DOHH2 (cell line): Measurements from ENCODE around the gene ANXA7.

Source experiments
- H3F3A ChIP-seq: fragments of 200-600 bp; sonication (generic), shearing (Covaris generic); 2 replicates; pipeline ENCODE4 v1.6.0; 2016; ENCODE audit warnings: antibody characterized with exemption, mild to moderate bottlenecking; ENCODE audit not compliant: control insufficient read depth, insufficient read depth
- H3K27ac ChIP-seq: fragments of 200-600 bp; sonication (generic); 2 replicates; pipeline ENCODE4 v1.5.1; 2014; ENCODE audit warnings: low read depth, mild to moderate bottlenecking, low read length, moderate library complexity
- H3K27me3 ChIP-seq: fragments of 200-600 bp; sonication (generic); 2 replicates; pipeline ENCODE4 v1.6.1; 2014; ENCODE audit warnings: mild to moderate bottlenecking, low read length, mixed read lengths; ENCODE audit not compliant: control insufficient read depth
- H3K36me3 ChIP-seq: fragments of 200-600 bp; sonication (generic); 2 replicates; pipeline ENCODE4 v1.6.1; 2014; ENCODE audit warnings: mild to moderate bottlenecking, low read length, moderate library complexity, mixed read lengths; ENCODE audit not compliant: control insufficient read depth
- H3K4me1 ChIP-seq: fragments of 200-600 bp; sonication (generic); 2 replicates; pipeline ENCODE4 v1.6.1; 2014; ENCODE audit warnings: mild to moderate bottlenecking, low read length, mixed read lengths; ENCODE audit not compliant: control insufficient read depth
- H3K4me2 ChIP-seq: fragments of 200-600 bp; sonication (generic); 2 replicates; pipeline ENCODE4 v1.6.0; 2014; ENCODE audit warnings: mild to moderate bottlenecking, low read length, moderate library complexity
- H3K4me3 ChIP-seq: fragments of 200-600 bp; sonication (generic); 2 replicates; pipeline ENCODE4 v1.5.1; 2014; ENCODE audit warnings: mild to moderate bottlenecking, low read length, mixed read lengths
- H3K79me2 ChIP-seq: fragments of 200-600 bp; sonication (generic); 2 replicates; pipeline ENCODE4 v1.6.1; 2014; ENCODE audit warnings: mild to moderate bottlenecking, low read length, mixed read lengths; ENCODE audit not compliant: control insufficient read depth
- H3K9me2 ChIP-seq: fragments of 200-600 bp; sonication (generic); replicated peaks from 2 replicates; pipeline ENCODE4 v1.6.1; 2014; ENCODE audit warnings: mild to moderate bottlenecking, low read length, mixed read lengths; ENCODE audit not compliant: control insufficient read depth
- H3K9me3 ChIP-seq: fragments of 200-600 bp; sonication (generic); 2 replicates; pipeline ENCODE4 v1.6.1; 2014; ENCODE audit warnings: antibody characterized with exemption, low read length, mixed read lengths; ENCODE audit not compliant: control insufficient read depth, insufficient read depth
- H4K20me1 ChIP-seq: fragments of 200-600 bp; sonication (generic); 2 replicates; pipeline ENCODE4 v1.6.0; 2014; ENCODE audit warnings: low read depth, mild to moderate bottlenecking, antibody characterized with exemption, low read length, moderate library complexity; ENCODE audit not compliant: control insufficient read depth, insufficient read depth
- CTCF ChIP-seq: fragments of 200-600 bp; sonication (generic); IDR thresholded peaks from one replicate; pipeline ENCODE4 v1.5.1; 2014; ENCODE audit warnings: antibody characterized with exemption, mild to moderate bottlenecking, low read depth, low read length; ENCODE audit not compliant: poor library complexity, severe bottlenecking
- EZH2phosphoT487 ChIP-seq: fragments of 200-600 bp; sonication (generic); IDR thresholded peaks from 2 replicates; pipeline ENCODE4 v1.6.1; 2017; ENCODE audit warnings: borderline replicate concordance, mild to moderate bottlenecking, antibody characterized with exemption, low read length, moderate library complexity, mixed read lengths

ANXA7 gene

GRCh38 chr10:73406846-73407245, 7.0 kb downstream of the ANXA7 start:
- peaks cover 7% of the 10 kb centered on the region for H3K4me1 ChIP-seq
- TF ChIP-seq CTCF: no peak
- TF ChIP-seq EZH2phosphoT487: no peak
- H4K20me1 ChIP-seq: no peaks in the 10 kb centered on the region
- H3F3A ChIP-seq: no peaks in the 10 kb centered on the region
- no peaks in the 10 kb centered on the region for H3K9me2 ChIP-seq
- H3K9me3 ChIP-seq: no peaks in the 10 kb centered on the region
- peaks cover 88% of the 10 kb centered on the region for H3K79me2 ChIP-seq
- H3K27ac ChIP-seq: no peak overlapping the region
- H3K27me3 ChIP-seq: no peaks in the 10 kb centered on the region
- H3K4me2 ChIP-seq: no peak overlapping the region
- peaks cover 7% of the 10 kb centered on the region; the same call in 1 of the 2 replicates for H3K36me3 ChIP-seq
- H3K4me3 ChIP-seq: no peak overlapping the region

GRCh38 chr10:73405556-73405955, 8.3 kb downstream of the ANXA7 start:
- H3K27ac ChIP-seq: no peak overlapping the region
- no peaks in the 10 kb centered on the region for H3K9me2 ChIP-seq
- H3K79me2 ChIP-seq: peaks cover 77% of the 10 kb centered on the region
- H3K4me1 ChIP-seq: peaks cover 7% of the 10 kb centered on the region
- H4K20me1 ChIP-seq: no peaks in the 10 kb centered on the region
- peaks cover 7% of the 10 kb centered on the region; the same call in 1 of the 2 replicates for H3K36me3 ChIP-seq
- H3K27me3 ChIP-seq: no peaks in the 10 kb centered on the region
- H3K4me2 ChIP-seq: no peak overlapping the region; the same call in 1 of the 2 replicates
- H3F3A ChIP-seq: no peaks in the 10 kb centered on the region
- TF ChIP-seq CTCF (no peak), EZH2phosphoT487 (no peak)
- H3K4me3 ChIP-seq: no peak overlapping the region
- H3K9me3 ChIP-seq: no peaks in the 10 kb centered on the region

- Histone ChIP-seq H3K79me2 (peaks cover 73% of the 10 kb centered on the region), H3K9me2 (no peaks in the 10 kb centered on the region), H3K9me3 (no peaks in the 10 kb centered on the region), H3K27ac (no peak overlapping the region), H3K4me1 (peaks cover 7% of the 10 kb centered on the region), H3K36me3 (peaks cover 11% of the 10 kb centered on the region; the same call in 1 of the 2 replicates), H3K4me2 (no peak overlapping the region), H3F3A (no peaks in the 10 kb centered on the region), H3K4me3 (no peak overlapping the region), H4K20me1 (no peaks in the 10 kb centered on the region), H3K27me3 (no peaks in the 10 kb centered on the region)
- TF ChIP-seq CTCF: no peak
- no peak for TF ChIP-seq EZH2phosphoT487
Measured at GRCh38 chr10:73404690-73405089, 9.2 kb downstream of the ANXA7 start.

GRCh38 chr10:73401636-73402035, 12.2 kb downstream of the ANXA7 start:
- no peaks in the 10 kb centered on the region for H3K9me3 ChIP-seq
- no peaks in the 10 kb centered on the region for H3K9me2 ChIP-seq
- H3K4me3 ChIP-seq: no peak overlapping the region
- H3K27ac ChIP-seq: no peak overlapping the region
- H3K27me3 ChIP-seq: no peaks in the 10 kb centered on the region
- no peaks in the 10 kb centered on the region for H4K20me1 ChIP-seq
- peaks cover 7% of the 10 kb centered on the region for H3K4me1 ChIP-seq
- no peak overlapping the region for H3K4me2 ChIP-seq
- H3F3A ChIP-seq: 0 out of 2 replicates have a peak, but pooled peaks cover 4% of the 10 kb centered on the region
- TF ChIP-seq CTCF (no peak), EZH2phosphoT487 (no peak)
- peaks cover 12% of the 10 kb centered on the region for H3K36me3 ChIP-seq
- peaks cover 42% of the 10 kb centered on the region for H3K79me2 ChIP-seq
